ENCODE data around the gene NELFB.

- TF ChIP-seq CTCF (IDR thresholded peaks at IDR 0.05; ENCODE audit: low read length) (no peak), EZH2 (IDR thresholded peaks at IDR 0.05; ENCODE audit: borderline replicate concordance, low read length) (no peak)
Observed at GRCh38 chr9:137214620-137215019, 40.5 kb upstream of the NELFB start.

Data from OCI-LY1 (cell line).